HEK293T (cell line): Measurements from ENCODE around the gene NKIRAS2.

ENCODE experiments used
- ARNT ChIP-seq: fragments of 450-650 bp; IDR thresholded peaks from 2 replicates; pipeline ENCODE4 v1.6.1; 2017; ENCODE audit warnings: mild to moderate bottlenecking
- BHLHE40 ChIP-seq: fragments of 450-650 bp; IDR thresholded peaks from 2 replicates; pipeline ENCODE4 v1.6.1; 2016; ENCODE audit warnings: mild to moderate bottlenecking, moderate library complexity, borderline replicate concordance
- FOXA1 ChIP-seq: fragments of 450-650 bp; IDR thresholded peaks from 2 replicates; pipeline ENCODE4 v1.6.1; 2016; ENCODE audit warnings: mild to moderate bottlenecking
- FOXK2 ChIP-seq: fragments of 450-650 bp; IDR thresholded peaks from 2 replicates; pipeline ENCODE4 v1.6.1; 2016; ENCODE audit warnings: mild to moderate bottlenecking
- FOXM1 ChIP-seq: fragments of 450-650 bp; IDR thresholded peaks from 2 replicates; pipeline ENCODE4 v1.6.1; 2017; ENCODE audit warnings: mild to moderate bottlenecking, borderline replicate concordance
- HDGF ChIP-seq: fragments of 450-650 bp; IDR thresholded peaks from 2 replicates; pipeline ENCODE4 v1.6.1; 2017; ENCODE audit warnings: antibody characterized with exemption, borderline replicate concordance
- PKNOX1 ChIP-seq: fragments of 450-650 bp; IDR thresholded peaks from 2 replicates; pipeline ENCODE4 v1.6.1; 2016
- SP1 ChIP-seq: fragments of 450-650 bp; IDR thresholded peaks from 2 replicates; pipeline ENCODE4 v1.6.1; 2017
- ZNF384 ChIP-seq: fragments of 450-650 bp; IDR thresholded peaks from 2 replicates; pipeline ENCODE4 v1.6.1; 2016

GRCh38 chr17:42010898-42011516 is 8.9 kb upstream of the NKIRAS2 start:
- no peak for TF ChIP-seq SP1
- no peak for TF ChIP-seq ZNF384
- TF ChIP-seq HDGF = no peak
- TF ChIP-seq FOXA1 = no peak
- TF ChIP-seq FOXK2 = no peak
- TF ChIP-seq BHLHE40 = no peak
- TF ChIP-seq FOXM1 = no peak
- TF ChIP-seq PKNOX1 = no peak
- no peak for TF ChIP-seq ARNT
